AG09309 (cell line): ENCODE results near the gene PITPNM2.
A peak's percentile ranks its signal among the peaks of the same experiment; 100 is the strongest.

Source experiments
- DNase-seq: peaks from one replicate; pipeline ENCODE4 v3.0.0-alpha.2; 2010; ENCODE audit warnings: low read depth
- H3K4me3 ChIP-seq: 2 replicates; pipeline ENCODE4 v1.5.1; 2011; ENCODE audit warnings: mild to moderate bottlenecking, low read depth, low read length, moderate library complexity; ENCODE audit not compliant: control insufficient read depth
- CTCF ChIP-seq: IDR thresholded peaks from 2 replicates; pipeline ENCODE4 v1.5.1; 2011; ENCODE audit warnings: mild to moderate bottlenecking, low read depth, low read length, inconsistent platforms; ENCODE audit not compliant: insufficient read depth, control insufficient read depth; ENCODE audit errors: missing control alignments

Gene PITPNM2

DNA sequence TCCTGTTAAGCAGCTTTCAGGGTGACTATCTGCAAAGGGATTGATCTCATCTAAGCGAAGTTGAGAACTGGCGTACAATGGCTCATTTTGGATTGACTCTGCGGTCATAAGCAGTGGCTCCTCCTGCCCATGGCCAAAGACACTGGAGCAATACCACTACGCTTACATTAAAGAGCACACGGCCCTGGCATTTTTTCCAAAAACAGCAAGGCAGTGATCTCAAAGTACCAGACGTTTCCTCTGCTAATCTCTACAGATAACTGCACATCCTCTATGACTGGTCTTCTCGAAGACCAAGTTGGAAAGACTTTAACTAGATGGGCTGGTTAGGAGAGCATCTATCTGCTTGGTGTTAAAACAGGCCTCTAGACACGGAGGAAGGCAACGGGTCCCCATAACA lies 2.7 kb downstream of the PITPNM2 start:
- H3K4me3 ChIP-seq: no peak overlapping the region
- DNase-seq: no peak
- TF ChIP-seq CTCF: no peak

GRCh38 chr12:123145211-123145610 lies 5.7 kb downstream of the PITPNM2 start:
- TF ChIP-seq CTCF: no peak
- no peak for DNase-seq
- H3K4me3 ChIP-seq: no peak overlapping the region

GRCh38 chr12:123143736-123144461 lies 7.0 kb downstream of the PITPNM2 start:
- TF ChIP-seq CTCF: no peak
- H3K4me3 ChIP-seq: no peak overlapping the region
- DNase-seq: no peak

DNA sequence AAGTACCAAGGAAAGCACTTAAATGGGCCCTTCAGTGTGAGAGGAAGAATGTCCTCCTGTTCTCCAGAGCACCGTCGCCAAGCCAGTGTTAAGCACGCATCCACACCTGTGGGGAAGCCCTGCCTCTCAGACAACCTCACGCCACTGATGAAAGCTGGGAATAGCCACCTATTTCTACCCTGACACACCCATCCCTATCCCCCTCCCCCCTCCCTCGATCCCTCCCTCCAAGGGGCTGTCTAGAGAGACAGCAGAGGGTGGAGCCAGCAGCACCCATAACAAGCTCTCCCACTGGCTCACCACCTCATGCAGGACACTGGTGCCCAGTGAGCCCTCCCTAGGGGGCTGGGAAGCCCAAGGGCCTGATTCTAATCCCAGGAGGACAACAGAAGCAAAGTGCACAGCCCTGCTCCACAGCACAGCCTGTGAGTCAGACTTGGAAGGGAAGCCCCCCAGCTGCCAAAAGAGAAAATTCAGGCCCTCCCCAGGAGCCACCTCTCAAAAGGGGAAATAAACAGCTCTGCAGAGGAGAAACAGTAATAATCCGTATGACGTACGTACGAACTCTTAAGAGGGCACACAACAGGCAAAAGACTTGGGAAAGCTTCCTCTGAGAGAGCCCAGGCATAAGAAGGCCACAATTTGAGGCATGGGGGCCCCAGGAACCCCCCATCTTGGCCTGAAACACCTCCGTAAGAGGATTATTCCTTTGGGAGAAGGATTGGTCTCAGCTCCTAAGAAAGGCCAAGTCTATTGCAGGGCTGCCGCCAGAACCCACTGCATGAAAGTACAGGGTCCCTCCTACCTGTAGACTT lies 7.8 kb downstream of the PITPNM2 start:
- no peak for DNase-seq
- H3K4me3 ChIP-seq: no peak overlapping the region
- no peak for TF ChIP-seq CTCF

GRCh38 chr12:123142518-123142840 lies 8.4 kb downstream of the PITPNM2 start:
- H3K4me3 ChIP-seq: no peak overlapping the region
- DNase-seq: no peak
- no peak for TF ChIP-seq CTCF

- peak; percentile 32 for DNase-seq
- no peak overlapping the region for H3K4me3 ChIP-seq
- no peak for TF ChIP-seq CTCF
These were observed 9.0 kb downstream of the PITPNM2 start for GRCh38 chr12:123141615-123142517.
